H1 (cell line): ENCODE measurements around the gene TCERG1.

Experiments
- CEBPB ChIP-seq: IDR thresholded peaks from 2 replicates; pipeline ENCODE4 v1.6.1; 2012; ENCODE audit warnings: low read depth, low read length
- CTCF ChIP-seq, 3 experiments: IDR thresholded peaks; 1 replicate in 2 of 3; 2 replicates in 1 of 3; pipeline versions ENCODE4 v1.5.1 to v1.6.1; 2011; ENCODE audit warnings: low read length in 3 of 3, mild to moderate bottlenecking in 3 of 3, inconsistent platforms in 2 of 3, low read depth in 1 of 3, moderate library complexity in 1 of 3; ENCODE audit not compliant: insufficient read depth in 1 of 3; ENCODE audit errors: control extremely low read depth in 1 of 3
- GABPA ChIP-seq: IDR thresholded peaks from 2 replicates; pipeline ENCODE4 v1.6.1; 2011; ENCODE audit warnings: mild to moderate bottlenecking, low read length, moderate library complexity, borderline replicate concordance; ENCODE audit not compliant: insufficient read depth
- JUN ChIP-seq: IDR thresholded peaks from 2 replicates; pipeline ENCODE4 v1.6.1; 2011; ENCODE audit warnings: low read depth, mild to moderate bottlenecking, improper control_type of control experiment, low read length
- JUND ChIP-seq: IDR thresholded peaks from 2 replicates; pipeline ENCODE4 v1.6.1; 2011; ENCODE audit warnings: mild to moderate bottlenecking, improper control_type of control experiment, low read length
- NRF1 ChIP-seq: IDR thresholded peaks from 2 replicates; pipeline ENCODE4 v1.6.1; 2011; ENCODE audit warnings: mild to moderate bottlenecking, low read depth, low read length, improper control_type of control experiment
- POLR2A ChIP-seq, 2 experiments: IDR thresholded peaks; 1 replicate in 1 of 2; 2 replicates in 1 of 2; pipeline ENCODE4 v1.6.1; 2011; ENCODE audit warnings: low read depth in 2 of 2, low read length in 2 of 2, mild to moderate bottlenecking in 2 of 2; ENCODE audit errors: control extremely low read depth in 1 of 2
- POLR2AphosphoS5 ChIP-seq: IDR thresholded peaks from 2 replicates; pipeline ENCODE4 v1.6.1; 2011; ENCODE audit warnings: low read depth, low read length
- RAD21 ChIP-seq, 2 experiments: IDR thresholded peaks in 1 of 2; conservative IDR thresholded peaks in 1 of 2; 2 replicates each; pipeline ENCODE4 v1.6.1; 2011; ENCODE audit warnings: low read depth in 2 of 2, low read length in 2 of 2, improper control_type of control experiment in 1 of 2, inconsistent platforms in 1 of 2, mild to moderate bottlenecking in 1 of 2, moderate library complexity in 1 of 2
- RFX5 ChIP-seq: IDR thresholded peaks from 2 replicates; pipeline ENCODE4 v1.6.1; 2011; ENCODE audit warnings: low read depth, low read length, improper control_type of control experiment, borderline replicate concordance
- SRF ChIP-seq: IDR thresholded peaks from 2 replicates; pipeline ENCODE4 v1.6.1; 2011; ENCODE audit warnings: mild to moderate bottlenecking, low read depth, low read length, moderate library complexity
- TAF1 ChIP-seq: IDR thresholded peaks from 2 replicates; pipeline ENCODE4 v1.6.1; 2011; ENCODE audit warnings: mild to moderate bottlenecking, low read depth, low read length
- TF ChIP-seq, protein P1 (sequence below): IDR thresholded peaks from 2 replicates; pipeline ENCODE4 v1.6.1; 2011; ENCODE audit warnings: low read length, improper control_type of control experiment

DNA sequence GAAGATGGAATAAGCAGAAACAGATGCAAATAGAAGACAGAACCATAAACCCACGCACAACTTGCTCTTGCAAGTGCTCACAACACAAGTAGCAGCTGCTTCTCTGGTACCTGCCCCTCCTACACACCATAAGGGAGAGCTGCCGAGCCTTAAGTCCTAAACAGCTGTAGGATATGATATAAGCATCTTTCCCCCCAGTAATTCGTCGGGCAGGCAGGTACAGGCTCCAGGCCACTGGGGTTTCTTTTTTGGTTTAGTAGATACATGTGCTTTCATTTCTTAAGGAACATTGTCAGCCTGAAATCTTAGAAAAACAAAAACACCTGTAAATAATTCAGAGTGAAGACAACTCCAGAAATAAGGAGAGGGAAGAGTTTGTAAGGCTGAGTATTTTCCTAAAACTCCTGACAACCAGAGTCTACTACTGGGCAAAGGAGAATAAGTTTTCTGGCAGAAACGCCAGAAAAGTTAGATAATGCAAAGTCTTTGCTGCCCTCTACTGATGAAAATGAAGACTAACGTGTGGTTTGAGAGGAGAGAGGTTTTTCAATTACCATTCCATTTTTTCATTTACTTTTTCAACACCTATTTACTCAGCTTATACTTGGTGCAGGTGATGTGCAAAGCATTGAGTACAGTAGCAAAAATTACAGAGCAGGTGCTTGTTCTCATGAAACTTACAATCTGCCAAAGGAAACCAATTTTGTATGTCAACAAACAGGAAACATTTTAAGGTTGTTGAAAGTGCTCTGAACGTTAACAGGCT lies 20.1 kb upstream of the TCERG1 start:
- TF ChIP-seq CTCF (IDR thresholded peaks at IDR 0.05; ENCODE audit: control extremely low read depth in 1 of 3, insufficient read depth in 1 of 3, low read depth in 1 of 3, low read length in 3 of 3) (peak in 2 of 3 experiments; percentile 59 to 68; a peak in 2 of 4 replicates), RAD21 (IDR thresholded peaks at IDR 0.05 in 1 of 2, conservative IDR thresholded peaks at IDR 0.05 in 1 of 2; ENCODE audit: low read depth in 2 of 2, low read length in 2 of 2) (peak; percentile 89), GABPA (no peak), JUND (no peak), JUN (no peak), POLR2A (IDR thresholded peaks at IDR 0.05; ENCODE audit: control extremely low read depth in 1 of 2, low read depth in 2 of 2, low read length in 2 of 2) (no peak), CEBPB (no peak), RFX5 (no peak), TAF1 (no peak), NRF1 (no peak), SRF (no peak), POLR2AphosphoS5 (no peak)
- TF ChIP-seq, protein P1, sequence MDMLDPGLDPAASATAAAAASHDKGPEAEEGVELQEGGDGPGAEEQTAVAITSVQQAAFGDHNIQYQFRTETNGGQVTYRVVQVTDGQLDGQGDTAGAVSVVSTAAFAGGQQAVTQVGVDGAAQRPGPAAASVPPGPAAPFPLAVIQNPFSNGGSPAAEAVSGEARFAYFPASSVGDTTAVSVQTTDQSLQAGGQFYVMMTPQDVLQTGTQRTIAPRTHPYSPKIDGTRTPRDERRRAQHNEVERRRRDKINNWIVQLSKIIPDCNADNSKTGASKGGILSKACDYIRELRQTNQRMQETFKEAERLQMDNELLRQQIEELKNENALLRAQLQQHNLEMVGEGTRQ: no peak
